Endothelial cell of umbilical vein (primary cell): ENCODE results near the gene ZNF442. TPM values are rescaled to one million over a fixed set of nuclear protein-coding genes. Genes with fewer than 3 reads are reported as not detected.

Source experiments
- BruUV-seq: library from RNA; stranded (reverse); fragments of 400-500 nt; replicated peaks from 2 replicates; lab custom pipeline; 2021; lab: Mats Ljungman, UMichigan
- CTCF ChIA-PET: fragments of 300-600, 350-600 bp; sonication (Branson Sonifier 250); formaldehyde crosslinking; loops from one replicate; lab custom pipeline; 2021; ENCODE audit warnings: antibody characterized with exemption, inconsistent platforms; lab: Charles Lee
- POLR2A ChIA-PET: fragments of 300-600, 350-600 bp; sonication (Branson Sonifier 250); formaldehyde crosslinking; loops from one replicate; lab custom pipeline; 2021; ENCODE audit warnings: antibody characterized with exemption, inconsistent platforms; lab: Charles Lee
- DNase-seq: peaks from one replicate; pipeline ENCODE4 v3.0.0-alpha.2; 2011; ENCODE audit warnings: low read depth, low spot score
- FAIRE-seq: peaks from 2 replicates; lab custom pipeline; 2011; peaks lifted over from hg19 to GRCh38; lab: Jason Lieb, UNC
- H2AFZ ChIP-seq: 2 replicates; pipeline ENCODE4 v1.6.0; 2012; ENCODE audit warnings: low read depth, low read length, control low read depth, inconsistent platforms
- H3K27ac ChIP-seq: 2 replicates; pipeline ENCODE4 v1.5.1; 2011; ENCODE audit warnings: low read depth, mild to moderate bottlenecking, control low read depth, low read length, moderate library complexity; ENCODE audit not compliant: insufficient read depth
- H3K27me3 ChIP-seq, 2 experiments: 2 replicates each; pipeline versions ENCODE4 v1.6.0 to v1.6.1; 2011; ENCODE audit warnings: low read length in 2 of 2, mixed read lengths in 1 of 2; ENCODE audit not compliant: control insufficient read depth in 2 of 2, insufficient read depth in 2 of 2
- H3K36me3 ChIP-seq, 2 experiments: 2 replicates in 1 of 2; 3 replicates in 1 of 2; pipeline ENCODE4 v1.5.1; 2011; ENCODE audit warnings: low read length in 2 of 2, mild to moderate bottlenecking in 1 of 2, moderate library complexity in 1 of 2; ENCODE audit not compliant: control insufficient read depth in 2 of 2, insufficient read depth in 2 of 2; ENCODE audit errors: extremely low read depth in 1 of 2
- H3K4me1 ChIP-seq: 3 replicates; pipeline ENCODE4 v1.5.1; 2011; ENCODE audit warnings: mild to moderate bottlenecking, low read length; ENCODE audit not compliant: control insufficient read depth, insufficient read depth; ENCODE audit errors: extremely low read depth
- H3K4me2 ChIP-seq: 2 replicates; pipeline ENCODE4 v1.6.1; 2011; ENCODE audit warnings: low read length, control low read depth, mixed read lengths; ENCODE audit not compliant: insufficient read depth
- H3K4me3 ChIP-seq, 3 experiments: fragments of 200-600 bp in 1 of 3; sonication (generic), shearing (Covaris generic) in 1 of 3; replicated peaks in 1 of 3; 2 replicates each; pipeline ENCODE4 v1.5.1; 2011 to 2016; ENCODE audit warnings: control low read depth in 3 of 3, low read length in 3 of 3, mild to moderate bottlenecking in 2 of 3, inconsistent platforms in 1 of 3, low read depth in 1 of 3, moderate library complexity in 1 of 3; ENCODE audit not compliant: insufficient read depth in 1 of 3
- H3K79me2 ChIP-seq: 2 replicates; pipeline ENCODE4 v1.6.0; 2012; ENCODE audit warnings: low read length, inconsistent platforms; ENCODE audit not compliant: control insufficient read depth, insufficient read depth
- H3K9ac ChIP-seq: replicated peaks from 2 replicates; pipeline ENCODE3; 2011; ENCODE audit warnings: low read length, control low read depth; ENCODE audit not compliant: insufficient read depth; ENCODE audit errors: extremely low read depth
- H3K9me1 ChIP-seq: replicated peaks from 3 replicates; pipeline ENCODE4 v1.6.0; 2011; ENCODE audit warnings: mild to moderate bottlenecking, low read length; ENCODE audit not compliant: control insufficient read depth, insufficient read depth; ENCODE audit errors: extremely low read depth
- H3K9me3 ChIP-seq: replicated peaks from 2 replicates; pipeline ENCODE4 v1.5.1; 2012; ENCODE audit warnings: low read length, inconsistent platforms; ENCODE audit not compliant: control insufficient read depth, insufficient read depth
- H4K20me1 ChIP-seq: replicated peaks from 2 replicates; pipeline ENCODE3; 2011; ENCODE audit warnings: mild to moderate bottlenecking, low read length; ENCODE audit not compliant: control insufficient read depth, insufficient read depth; ENCODE audit errors: extremely low read depth
- CTCF ChIP-seq, 2 donors: IDR thresholded peaks; 1 replicate in 1 of 2; 2 replicates in 1 of 2; pipeline ENCODE4 v1.5.1; 2011; ENCODE audit warnings: low read length in 2 of 2, mild to moderate bottlenecking in 2 of 2, moderate library complexity in 2 of 2, control low read depth in 1 of 2, inconsistent platforms in 1 of 2, low read depth in 1 of 2; ENCODE audit not compliant: insufficient read depth in 1 of 2; ENCODE audit errors: extremely low read depth in 1 of 2
- EZH2 ChIP-seq: IDR thresholded peaks from 2 replicates; pipeline ENCODE4 v1.6.1; 2012; ENCODE audit warnings: borderline replicate concordance, low read depth, mild to moderate bottlenecking, moderate library complexity, low read length, inconsistent platforms; ENCODE audit not compliant: severe bottlenecking
- FOS ChIP-seq: IDR thresholded peaks from 2 replicates; pipeline ENCODE4 v1.6.1; 2011; ENCODE audit warnings: mild to moderate bottlenecking, low read length, moderate library complexity, borderline replicate concordance; ENCODE audit not compliant: insufficient read depth
- GATA2 ChIP-seq: IDR thresholded peaks from 2 replicates; pipeline ENCODE4 v1.7.0; 2011; ENCODE audit warnings: low read depth, mild to moderate bottlenecking, moderate library complexity, mixed read lengths, low read length; ENCODE audit not compliant: insufficient read length, insufficient read depth
- JUN ChIP-seq: IDR thresholded peaks from 2 replicates; pipeline ENCODE4 v1.6.1; 2011; ENCODE audit warnings: borderline replicate concordance, low read depth; ENCODE audit not compliant: insufficient read length, insufficient read depth
- MYC ChIP-seq: IDR thresholded peaks from one replicate; pipeline ENCODE4 v1.6.1; 2011; ENCODE audit warnings: mild to moderate bottlenecking, low read depth, low read length
- POLR2A ChIP-seq: IDR thresholded peaks from 2 replicates; pipeline ENCODE4 v1.6.1; 2012; ENCODE audit warnings: low read depth, mild to moderate bottlenecking, control low read depth, low read length
- POLR2AphosphoS5 ChIP-seq: IDR thresholded peaks from 2 replicates; pipeline ENCODE4 v1.6.1; 2012; ENCODE audit warnings: low read depth, mild to moderate bottlenecking, control low read depth, low read length, moderate library complexity; ENCODE audit not compliant: insufficient read depth
- dilution Hi-C: fragments of 300-500 bp; cut with MboI; formaldehyde crosslinking; loops from one replicate; pipeline ENCODE4 v1.15.0; 2019; ENCODE audit warnings: low sequenced_read_pairs; ENCODE audit not compliant: extremely low pct_ligation_motif_present
- intact Hi-C: fragments of 100-400 bp; cut with micrococcal nuclease; formaldehyde crosslinking; loops from one replicate; pipeline ENCODE4 v1.10.0; 2022
- polyA plus RNA-seq, 4 experiments: library from polyadenylated mRNA; depleted of rRNA in 3 of 4; stranded (reverse) in 3 of 4; unstranded in 1 of 4; fragments of >200 nt; gene quantifications; 2 replicates each; pipeline versions ENCODE4 v1.2.1 to v1.2.3, GENCODE V29; 2011 to 2012; ENCODE audit warnings: missing spikeins in 1 of 4
- total RNA-seq: library from RNA; stranded (reverse); gene quantifications from 2 replicates; pipeline ENCODE4 v1.2.3, GENCODE V29; 2021
- TF ChIP-seq, protein P1 (sequence below): IDR thresholded peaks from 2 replicates; pipeline ENCODE4 v1.6.1; 2011; ENCODE audit not compliant: insufficient read depth, insufficient read length

Gene ZNF442
- total and polyA plus RNA-seq, 2 donors (not counting 3 experiments of a cell fraction or from before 2014, with no cell fraction given) = 0.21 to 0.93 TPM

DNA sequence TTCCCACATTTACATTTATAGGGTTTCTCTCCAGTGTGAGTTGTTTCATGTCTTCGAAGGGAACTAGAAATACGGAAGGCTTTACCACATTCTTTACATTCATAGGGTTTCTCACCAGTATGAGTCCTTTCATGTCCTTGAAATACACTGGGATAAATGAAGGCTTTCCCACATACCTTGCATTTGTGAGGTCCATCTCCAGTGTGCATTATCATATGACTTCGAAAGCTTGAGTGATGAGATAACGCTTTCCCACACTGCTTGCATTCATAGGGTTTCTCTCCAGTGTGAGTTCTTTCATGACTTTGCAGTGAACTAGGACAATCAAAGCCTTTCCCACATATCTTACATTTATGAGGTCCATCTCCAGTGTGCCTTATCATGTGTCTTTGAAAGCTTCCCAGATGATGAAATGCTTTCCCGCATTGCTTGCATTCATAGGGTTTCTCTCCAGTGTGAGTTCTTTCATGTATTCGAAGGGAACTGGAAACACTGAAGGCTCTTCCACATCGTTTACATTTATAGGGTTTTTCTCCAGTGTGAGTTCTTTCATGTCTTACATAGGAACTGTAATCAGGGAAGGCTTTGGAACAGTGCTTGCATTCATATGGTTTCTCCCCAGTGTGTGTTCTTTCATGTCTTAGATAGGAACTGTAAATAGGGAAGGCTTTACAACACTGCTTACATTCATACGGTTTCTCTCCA, 15.1 kb downstream of the ZNF442 start:
- Histone ChIP-seq H3K79me2 (no peaks in the 10 kb centered on the region), H3K9ac (no peak overlapping the region), H3K4me3 (no peak overlapping the region), H3K9me1 (no peaks in the 10 kb centered on the region), H2AFZ (no peak overlapping the region), H3K36me3 (no peaks in the 10 kb centered on the region), H3K27me3 (no peaks in the 10 kb centered on the region), H3K9me3 (peaks cover 12% of the 10 kb centered on the region), H3K4me1 (no peaks in the 10 kb centered on the region), H4K20me1 (no peaks in the 10 kb centered on the region), H3K4me2 (no peak overlapping the region), H3K27ac (no peak overlapping the region)
- no TSS peak for BruUV-seq
- FAIRE-seq (no peak), DNase-seq (no peak)
- dilution Hi-C loops = no loop called here
- intact Hi-C loops = no loop called here
- ChIA-PET CTCF (no interaction called here), POLR2A (no interaction called here)
- TF ChIP-seq MYC = no peak
- TF ChIP-seq JUN = no peak
- no peak for TF ChIP-seq POLR2A
- no peak for TF ChIP-seq GATA2
- TF ChIP-seq POLR2AphosphoS5 = no peak
- TF ChIP-seq FOS = no peak
- no peak for TF ChIP-seq CTCF (IDR thresholded peaks at IDR 0.05; ENCODE audit: extremely low read depth in 1 of 2, insufficient read depth in 1 of 2, low read depth in 1 of 2, low read length in 2 of 2)
- no peak for TF ChIP-seq EZH2
- TF ChIP-seq, protein P1, sequence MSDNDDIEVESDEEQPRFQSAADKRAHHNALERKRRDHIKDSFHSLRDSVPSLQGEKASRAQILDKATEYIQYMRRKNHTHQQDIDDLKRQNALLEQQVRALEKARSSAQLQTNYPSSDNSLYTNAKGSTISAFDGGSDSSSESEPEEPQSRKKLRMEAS = no peak
